Measurements from ENCODE around the gene GPR183.

GPR183 gene

GRCh38 chr13:99311748-99312492, 4.7 kb upstream of the GPR183 start:
- peak; percentile 32 for DNase-seq (ENCODE audit: low read depth)

GRCh38 chr13:99311137-99311536, 3.9 kb upstream of the GPR183 start:
- no peak for DNase-seq (ENCODE audit: low read depth)

GRCh38 chr13:99310382-99311031, 3.3 kb upstream of the GPR183 start:
- peak; percentile 65 for DNase-seq (ENCODE audit: low read depth)

- peak; percentile 49 for DNase-seq (ENCODE audit: low read depth)
These were observed 1.4 kb upstream of the GPR183 start for GRCh38 chr13:99308471-99309087.

GRCh38 chr13:99307648-99308339, 595 bp upstream of the GPR183 start:
- no peak for DNase-seq (ENCODE audit: low read depth)

GRCh38 chr13:99305566-99305965, 1.6 kb downstream of the GPR183 start:
- DNase-seq (ENCODE audit: low read depth) = no peak

GRCh38 chr13:99305158-99305557, 2.0 kb downstream of the GPR183 start:
- no peak for DNase-seq (ENCODE audit: low read depth)

GRCh38 chr13:99304541-99304940, 2.7 kb downstream of the GPR183 start:
- DNase-seq (ENCODE audit: low read depth) = no peak

- DNase-seq (ENCODE audit: low read depth) = no peak
These were observed 3.2 kb downstream of the GPR183 start for GRCh38 chr13:99303863-99304521.

GRCh38 chr13:99302637-99303505, 4.3 kb downstream of the GPR183 start:
- DNase-seq (ENCODE audit: low read depth) = no peak

GRCh38 chr13:99301913-99302636, 5.1 kb downstream of the GPR183 start:
- DNase-seq (ENCODE audit: low read depth) = no peak

GRCh38 chr13:99301056-99301838, 6.0 kb downstream of the GPR183 start:
- DNase-seq (ENCODE audit: low read depth) = no peak

GRCh38 chr13:99299920-99300341, 7.3 kb downstream of the GPR183 start:
- no peak for DNase-seq (ENCODE audit: low read depth)

GRCh38 chr13:99299256-99299919, 7.8 kb downstream of the GPR183 start:
- DNase-seq (ENCODE audit: low read depth) = no peak

GRCh38 chr13:99298056-99298455, 9.1 kb downstream of the GPR183 start:
- DNase-seq (ENCODE audit: low read depth) = no peak

GRCh38 chr13:99297331-99297730, 9.9 kb downstream of the GPR183 start:
- no peak for DNase-seq (ENCODE audit: low read depth)

GRCh38 chr13:99296398-99296797, 10.8 kb downstream of the GPR183 start:
- no peak for DNase-seq (ENCODE audit: low read depth)

- DNase-seq (ENCODE audit: low read depth) = no peak
These were observed 11.5 kb downstream of the GPR183 start for GRCh38 chr13:99295488-99296252.
